NCI-H2081 treated with DMSO at 0.1 percent for 48 hours (cell line): ENCODE measurements around the gene ZNF532.

Experiments used
- DNase-seq: peaks from one replicate; lab custom pipeline; 2025; lab: John Stamatoyannopoulos, UW

The ZNF532 gene

DNA sequence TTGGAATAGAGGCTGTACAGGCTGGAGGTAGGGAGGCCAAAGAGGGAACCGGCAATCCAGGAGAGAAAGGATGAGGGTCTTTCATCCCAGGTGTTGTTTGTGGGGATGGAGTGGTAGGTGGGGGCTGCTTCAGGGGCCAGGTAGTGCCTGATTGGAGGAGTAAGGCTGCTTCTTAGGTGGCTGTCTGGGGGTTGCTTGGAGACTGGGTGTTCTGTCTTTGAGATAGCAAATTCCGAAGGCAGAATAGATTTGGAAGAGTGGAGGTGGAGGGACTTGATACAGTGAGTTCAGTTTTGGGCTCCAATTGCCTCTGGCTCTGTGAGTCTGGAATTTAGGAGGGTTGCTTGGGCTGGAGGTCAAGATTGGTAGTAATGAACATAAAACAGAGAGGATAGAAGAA lies 5.9 kb downstream of the ZNF532 start:
- DNase-seq: no peak

- no peak for DNase-seq
These were observed 7.1 kb downstream of the ZNF532 start for GRCh38 chr18:58871514-58872420.

DNA sequence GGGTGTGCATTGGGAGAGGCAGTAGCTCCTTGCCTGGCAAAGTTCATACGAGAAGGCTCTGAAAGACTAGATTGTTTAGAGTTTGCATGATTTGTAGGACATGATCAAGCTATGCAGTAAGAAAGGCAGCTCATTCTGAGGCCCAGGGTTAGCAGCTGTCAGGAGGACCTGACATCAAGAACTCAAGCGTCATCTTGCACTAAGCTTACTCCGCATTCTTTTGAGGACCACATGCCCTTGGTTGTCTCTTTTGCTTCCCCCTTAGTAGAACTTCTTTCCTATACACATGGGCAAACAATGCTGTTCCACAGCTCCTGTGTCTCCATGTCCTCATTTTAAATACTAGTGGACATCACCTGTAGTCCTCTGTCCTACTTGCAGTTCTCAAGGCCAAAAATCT lies 14.0 kb downstream of the ZNF532 start:
- no peak for DNase-seq

GRCh38 chr18:58881477-58881876 lies 16.8 kb downstream of the ZNF532 start:
- DNase-seq: no peak

DNA sequence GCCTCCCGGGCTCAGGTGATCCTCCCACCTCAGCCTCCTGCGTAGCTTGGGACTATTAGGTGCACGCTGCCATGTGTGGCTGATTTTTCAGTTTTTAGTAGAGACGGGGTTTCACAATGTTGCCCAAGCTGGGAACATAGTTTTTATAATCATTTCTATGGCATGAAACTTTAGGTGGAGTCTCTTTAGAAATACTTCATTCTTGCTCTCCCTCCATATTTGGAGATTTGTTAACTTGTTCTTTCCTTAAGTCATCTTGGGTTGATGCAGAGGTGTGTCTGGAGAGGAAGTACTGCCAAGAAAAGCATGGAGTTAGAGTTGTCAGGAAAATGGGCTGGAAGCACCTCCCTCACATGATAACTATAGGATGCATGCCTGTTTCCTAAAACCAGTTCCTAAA lies 17.4 kb downstream of the ZNF532 start:
- DNase-seq: no peak

- no peak for DNase-seq
These were observed 18.0 kb downstream of the ZNF532 start for GRCh38 chr18:58882686-58883085.

DNA sequence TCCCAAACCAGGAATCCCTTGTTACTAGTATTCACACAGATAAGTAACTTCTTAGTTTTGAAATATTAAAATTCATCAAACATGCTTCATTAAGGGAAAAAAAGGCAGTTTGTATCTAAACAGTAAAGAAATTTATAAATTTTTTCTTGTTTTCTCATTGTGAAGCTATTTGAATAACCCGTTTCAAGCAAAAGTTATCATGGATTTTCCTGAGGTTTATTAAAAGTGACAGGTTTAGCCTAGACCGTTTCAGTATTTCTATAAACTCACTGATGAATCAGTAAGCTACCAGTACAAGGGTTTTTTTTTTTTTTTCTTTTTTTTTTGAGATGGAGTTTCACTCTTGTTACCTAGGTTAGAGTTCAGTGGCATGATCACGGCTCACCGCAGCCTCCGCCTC lies 20.0 kb downstream of the ZNF532 start:
- no peak for DNase-seq

- no peak for DNase-seq
These were observed 21.8 kb downstream of the ZNF532 start for GRCh38 chr18:58886431-58886830.

GRCh38 chr18:58886864-58887612 lies 22.4 kb downstream of the ZNF532 start:
- no peak for DNase-seq

- no peak for DNase-seq
These were observed 22.9 kb downstream of the ZNF532 start for GRCh38 chr18:58887613-58887963.

- DNase-seq: no peak
These were observed 27.1 kb downstream of the ZNF532 start for GRCh38 chr18:58891776-58892175.

GRCh38 chr18:58892488-58892887 lies 27.8 kb downstream of the ZNF532 start:
- no peak for DNase-seq

DNA sequence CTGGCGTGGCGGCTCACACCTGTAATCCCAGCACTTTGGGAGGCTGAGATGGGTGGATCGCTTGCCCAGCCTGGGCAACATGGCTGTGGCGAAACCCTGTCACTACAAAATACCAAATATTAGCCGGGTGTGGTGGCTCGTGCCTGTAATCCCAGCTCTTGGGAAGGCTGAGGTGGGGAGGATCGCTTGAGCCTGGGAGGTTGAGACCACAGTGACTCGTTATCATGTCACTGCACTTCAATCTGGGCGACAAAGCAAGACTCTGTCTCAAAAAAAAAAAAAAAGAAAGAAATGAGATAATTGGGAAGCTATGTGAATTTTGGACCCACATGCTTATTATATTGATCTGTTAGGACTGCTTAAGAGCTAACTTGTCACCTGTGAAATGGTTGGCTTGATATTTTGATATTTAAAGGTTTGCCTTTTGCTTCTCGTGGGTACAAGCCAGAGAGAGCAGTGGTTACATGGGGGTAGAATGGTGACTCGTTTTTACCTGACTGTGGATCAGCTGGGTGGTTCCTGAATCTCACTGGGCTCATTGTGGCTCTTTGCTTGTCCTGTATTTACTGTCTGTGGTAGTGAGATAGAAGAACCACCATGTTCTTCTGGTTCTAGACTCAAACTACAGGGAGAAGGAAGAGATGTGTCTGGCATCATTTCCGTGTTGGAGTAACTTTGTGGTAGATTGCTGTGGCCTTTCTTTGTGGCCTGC lies 28.9 kb downstream of the ZNF532 start:
- DNase-seq: no peak

DNA sequence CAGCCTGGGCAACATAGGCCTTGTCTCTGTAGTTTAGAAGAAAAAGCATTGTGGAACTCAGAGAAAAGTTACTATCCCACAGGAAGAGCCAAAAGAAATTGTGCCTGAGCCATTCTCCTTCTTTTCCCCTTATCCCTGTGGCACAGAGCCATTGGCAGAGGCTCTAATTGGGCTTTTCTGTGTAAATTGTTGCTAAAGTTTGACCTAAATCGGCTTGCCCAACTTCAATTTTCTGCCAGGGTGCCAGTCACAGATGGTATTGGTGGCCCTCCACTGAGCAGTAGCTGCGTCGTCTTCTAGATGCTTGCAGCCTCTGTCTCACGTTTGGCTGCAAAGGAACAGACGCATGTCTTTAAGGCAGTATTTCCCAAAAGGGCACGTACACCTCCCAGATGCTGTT lies 30.3 kb downstream of the ZNF532 start:
- no peak for DNase-seq

- no peak for DNase-seq
These were observed 30.7 kb downstream of the ZNF532 start for GRCh38 chr18:58895385-58895784.

GRCh38 chr18:58896268-58896667 lies 31.6 kb downstream of the ZNF532 start:
- DNase-seq: no peak

- DNase-seq: no peak
These were observed 32.2 kb downstream of the ZNF532 start for GRCh38 chr18:58896734-58897508.

DNA sequence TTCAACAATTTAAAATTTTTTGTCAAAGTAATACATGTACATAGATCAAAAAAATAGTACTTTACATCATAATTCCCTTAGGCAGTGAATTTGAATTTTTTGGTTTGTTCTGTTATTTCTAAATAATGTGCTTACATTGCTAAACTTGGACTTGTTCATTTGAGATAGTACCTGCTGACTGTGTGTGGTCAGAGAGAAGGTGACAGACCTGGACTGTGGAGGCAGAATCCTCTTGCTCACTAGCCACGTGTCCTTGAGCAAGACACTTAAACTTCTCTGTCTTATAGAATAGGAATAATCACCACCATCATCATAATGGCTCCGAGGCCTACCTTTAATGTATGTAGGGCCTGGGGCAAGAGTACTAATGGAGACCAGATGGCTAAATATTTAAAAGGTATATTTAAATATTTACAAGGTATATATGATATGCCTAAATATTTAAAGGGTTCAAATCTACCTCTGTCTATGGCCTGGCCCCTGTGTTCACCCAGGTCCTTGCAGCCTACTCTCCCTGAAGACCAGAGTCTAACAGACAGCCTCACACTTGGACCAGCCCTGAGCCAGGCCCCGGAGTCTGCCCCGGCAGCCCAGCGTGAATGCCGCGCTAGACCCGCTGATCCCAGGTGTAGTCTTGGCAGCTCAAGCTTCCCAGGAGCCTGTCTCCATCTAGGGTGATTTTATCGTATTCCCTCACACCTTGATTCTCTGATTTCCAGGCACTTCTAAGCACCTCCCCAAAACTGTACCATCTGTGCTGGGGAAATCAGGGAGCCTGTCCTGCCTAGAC lies 33.5 kb downstream of the ZNF532 start:
- DNase-seq: no peak

- DNase-seq: no peak
These were observed 35.5 kb downstream of the ZNF532 start for GRCh38 chr18:58900015-58900649.

- DNase-seq: no peak
These were observed 36.5 kb downstream of the ZNF532 start for GRCh38 chr18:58901143-58901542.

DNA sequence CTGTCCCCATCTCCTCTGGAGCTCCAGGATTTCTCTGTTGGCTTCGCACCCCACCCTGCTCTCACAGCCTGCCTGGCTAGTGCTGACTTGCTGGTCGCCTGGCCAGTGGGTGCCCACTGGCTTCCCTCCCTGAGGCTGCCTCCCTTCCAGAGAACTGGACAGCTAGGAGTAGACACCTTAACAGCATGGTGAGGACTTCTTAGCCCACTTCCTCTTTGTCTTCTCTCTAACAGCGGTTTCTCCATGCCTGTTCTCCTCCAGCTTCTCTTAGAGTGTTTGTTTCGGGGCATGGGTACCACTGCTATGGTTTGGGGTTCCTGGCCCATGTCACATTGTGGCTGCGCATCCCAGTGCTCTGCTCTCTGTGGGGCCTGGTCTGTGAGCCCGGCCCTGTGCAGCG lies 37.1 kb downstream of the ZNF532 start:
- no peak for DNase-seq
